Muscle of leg (tissue), 11 donors: ENCODE results near the gene SRRM4. TPM values are rescaled to one million over a fixed set of nuclear protein-coding genes. Genes with fewer than 3 reads are reported as not detected.

Source experiments
- DNase-seq: peaks from one replicate; pipeline ENCODE4 v3.0.0; 2013
- H3K27ac ChIP-seq: one replicate; pipeline ENCODE4 v1.5.1; 2013; ENCODE audit warnings: mild to moderate bottlenecking, low read length, control low read depth
- H3K27me3 ChIP-seq: one replicate; pipeline ENCODE4 v1.6.1; 2013; ENCODE audit warnings: low read length; ENCODE audit not compliant: control insufficient read depth, insufficient read depth
- H3K36me3 ChIP-seq: one replicate; pipeline ENCODE4 v1.6.1; 2013; ENCODE audit warnings: low read length; ENCODE audit not compliant: control insufficient read depth, insufficient read depth
- H3K4me1 ChIP-seq: one replicate; pipeline ENCODE4 v1.6.1; 2013; ENCODE audit warnings: low read length; ENCODE audit not compliant: control insufficient read depth, insufficient read depth
- H3K4me3 ChIP-seq: one replicate; pipeline ENCODE4 v1.5.1; 2013; ENCODE audit warnings: low read length, control low read depth
- H3K9me3 ChIP-seq: replicated peaks from 2 replicates; pipeline ENCODE4 v1.6.1; 2013; ENCODE audit warnings: low read depth, low read length; ENCODE audit not compliant: control insufficient read depth
- WGBS: methylation state at CpG from one replicate; pipeline ENCODE4 v1.1.5; 2013; ENCODE audit warnings: missing lambda C conversion rate; ENCODE audit not compliant: insufficient coverage; 5-methylcytosine and 5-hydroxymethylcytosine counted together
- polyA plus RNA-seq, 8 donors: library from polyadenylated mRNA; unstranded; fragments of 120-200 nt; gene quantifications; one replicate each; pipeline versions ENCODE4 v1.2.1 to v1.2.3, GENCODE V29; 2013; ENCODE audit warnings: inconsistent platforms in 1 of 8, low replicate concordance in 1 of 8; ENCODE audit not compliant: insufficient read length in 8 of 8, insufficient read depth in 1 of 8
- total RNA-seq: library from RNA; stranded (reverse); fragments of 120-200 nt; gene quantifications from one replicate; pipeline ENCODE4 v1.2.4, GENCODE V29; 2013

Gene SRRM4
- total and polyA plus RNA-seq, 9 donors = 0.13 to 0.44 (median 0.21) TPM

DNA sequence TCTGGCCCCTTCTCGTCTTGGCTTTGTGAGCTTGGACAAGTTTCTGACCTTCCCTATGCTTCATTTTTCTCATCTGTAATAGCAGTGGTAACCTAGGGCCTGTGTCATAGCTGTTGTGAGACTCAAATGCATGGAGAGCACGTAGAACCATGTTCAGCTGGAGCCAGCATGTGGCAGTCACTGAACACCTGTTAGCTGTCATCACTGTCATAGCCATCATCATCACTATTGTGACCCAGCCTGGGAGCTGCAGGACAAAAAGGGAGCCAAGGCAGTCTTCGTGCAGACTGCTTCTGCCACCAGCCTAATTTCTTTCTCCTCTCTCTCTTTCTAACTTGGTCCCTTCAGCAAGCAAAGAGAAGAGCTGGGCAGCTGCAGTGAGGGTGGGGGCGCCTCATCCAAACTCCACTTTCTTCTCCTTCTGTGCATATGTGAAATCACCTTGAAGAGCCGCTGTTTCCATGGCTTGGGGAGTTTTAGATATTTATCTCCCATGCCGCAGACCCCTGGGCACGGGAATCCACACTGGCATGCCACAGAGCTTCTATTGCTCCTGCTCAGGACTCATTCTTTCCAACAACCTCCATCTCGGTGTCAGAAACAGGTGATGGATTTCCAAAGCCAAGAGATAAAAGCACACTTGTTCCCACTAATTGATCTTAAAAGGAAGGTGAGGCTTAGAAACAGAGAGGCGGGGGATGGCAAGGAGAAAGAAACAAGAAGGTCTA is 87.0 kb downstream of the SRRM4 start:
- no CpG with 5 or more reads among the region's 9 CpGs for WGBS
- H3K4me3 ChIP-seq = no peak overlapping the region
- DNase-seq = peak; percentile 19

GRCh38 chr12:119069147-119069642 is 87.9 kb downstream of the SRRM4 start:
- Histone ChIP-seq H3K4me3 (no peak overlapping the region), H3K36me3 (no peaks in the 10 kb centered on the region), H3K4me1 (peaks cover 15% of the 10 kb centered on the region), H3K27me3 (no peaks in the 10 kb centered on the region), H3K9me3 (no peaks in the 10 kb centered on the region), H3K27ac (no peak overlapping the region)
- WGBS = 60% methylated on average over 4 of the region's 8 CpGs
- peak; percentile 11 for DNase-seq

More for the DNA sequence above, 87.0 kb downstream of the SRRM4 start:
- no peaks in the 10 kb centered on the region for H3K9me3 ChIP-seq
- H3K36me3 ChIP-seq = no peaks in the 10 kb centered on the region
- no peaks in the 10 kb centered on the region for H3K27me3 ChIP-seq
- peaks cover 15% of the 10 kb centered on the region for H3K4me1 ChIP-seq
- H3K27ac ChIP-seq = no peak overlapping the region

GRCh38 chr12:119071176-119071575 is 89.8 kb downstream of the SRRM4 start:
- H3K4me3 ChIP-seq = no peak overlapping the region
- 54% methylated on average over 2 of the region's 6 CpGs for WGBS
- no peaks in the 10 kb centered on the region for H3K27me3 ChIP-seq

GRCh38 chr12:119071638-119072231 is 90.4 kb downstream of the SRRM4 start:
- H3K27ac ChIP-seq = no peak overlapping the region
- no peaks in the 10 kb centered on the region for H3K9me3 ChIP-seq
- H3K4me3 ChIP-seq = no peak overlapping the region
- no peak for DNase-seq
- H3K27me3 ChIP-seq = no peaks in the 10 kb centered on the region
- 64% methylated on average over 3 of the region's 5 CpGs for WGBS
- H3K4me1 ChIP-seq = peaks cover 15% of the 10 kb centered on the region
- no peaks in the 10 kb centered on the region for H3K36me3 ChIP-seq

More at GRCh38 chr12:119071176-119071575, 89.8 kb downstream of the SRRM4 start:
- Histone ChIP-seq H3K4me1 (peaks cover 15% of the 10 kb centered on the region), H3K27ac (no peak overlapping the region), H3K36me3 (no peaks in the 10 kb centered on the region), H3K9me3 (no peaks in the 10 kb centered on the region)
- no peak for DNase-seq

DNA sequence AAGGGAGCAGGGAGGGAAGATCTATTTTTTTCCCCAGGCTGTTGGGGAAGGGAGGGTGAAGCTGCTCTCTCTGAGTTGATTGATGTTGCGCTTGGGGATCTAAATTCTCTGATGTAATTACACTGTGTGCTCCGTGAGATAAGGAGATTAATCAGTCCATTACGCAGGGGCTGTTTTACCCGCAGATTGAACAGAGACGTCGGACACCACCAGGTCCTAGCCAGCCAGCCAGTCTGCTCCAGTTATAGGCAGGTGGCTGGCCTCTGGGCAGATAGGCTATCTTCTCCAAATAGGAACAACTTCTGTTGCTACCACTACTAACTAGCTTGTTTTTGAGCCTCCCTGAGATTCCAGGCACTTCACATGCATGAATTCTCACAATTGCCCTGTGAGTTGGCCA is 91.1 kb downstream of the SRRM4 start:
- DNase-seq = no peak
- no peak overlapping the region for H3K27ac ChIP-seq
- WGBS = 47% methylated on average over 6 of the region's 6 CpGs
- no peak overlapping the region for H3K4me3 ChIP-seq
- H3K4me1 ChIP-seq = peaks cover 15% of the 10 kb centered on the region
- no peaks in the 10 kb centered on the region for H3K36me3 ChIP-seq
- H3K9me3 ChIP-seq = no peaks in the 10 kb centered on the region
- H3K27me3 ChIP-seq = no peaks in the 10 kb centered on the region

GRCh38 chr12:119075222-119075787 is 94.0 kb downstream of the SRRM4 start:
- no peak for DNase-seq
- H3K27me3 ChIP-seq = no peaks in the 10 kb centered on the region
- H3K4me1 ChIP-seq = no peaks in the 10 kb centered on the region
- no peaks in the 10 kb centered on the region for H3K36me3 ChIP-seq
- no peak overlapping the region for H3K4me3 ChIP-seq
- no peaks in the 10 kb centered on the region for H3K9me3 ChIP-seq
- 67% methylated on average over 2 of the region's 3 CpGs for WGBS
- H3K27ac ChIP-seq = no peak overlapping the region

GRCh38 chr12:119075918-119076317 is 94.6 kb downstream of the SRRM4 start:
- 100% methylated on average over 2 of the region's 2 CpGs for WGBS
- H3K27ac ChIP-seq = no peak overlapping the region
- no peak overlapping the region for H3K4me3 ChIP-seq
- no peaks in the 10 kb centered on the region for H3K27me3 ChIP-seq
- no peaks in the 10 kb centered on the region for H3K4me1 ChIP-seq
- H3K9me3 ChIP-seq = no peaks in the 10 kb centered on the region
- no peaks in the 10 kb centered on the region for H3K36me3 ChIP-seq
- no peak for DNase-seq

- no peak overlapping the region for H3K4me3 ChIP-seq
- peaks cover 3% of the 10 kb centered on the region for H3K4me1 ChIP-seq
- H3K27ac ChIP-seq = no peak overlapping the region
- H3K27me3 ChIP-seq = no peaks in the 10 kb centered on the region
- no CpG with 5 or more reads among the region's 8 CpGs for WGBS
- no peak for DNase-seq
- no peaks in the 10 kb centered on the region for H3K36me3 ChIP-seq
- no peaks in the 10 kb centered on the region for H3K9me3 ChIP-seq
Observed at GRCh38 chr12:119079530-119079929, 98.2 kb downstream of the SRRM4 start.

- no peak overlapping the region for H3K27ac ChIP-seq
- H3K4me1 ChIP-seq = peaks cover 3% of the 10 kb centered on the region
- no peaks in the 10 kb centered on the region for H3K36me3 ChIP-seq
- 47% methylated on average over 5 of the region's 7 CpGs for WGBS
- H3K9me3 ChIP-seq = no peaks in the 10 kb centered on the region
- no peak for DNase-seq
- no peak overlapping the region for H3K4me3 ChIP-seq
- H3K27me3 ChIP-seq = peaks cover 2% of the 10 kb centered on the region
Observed at GRCh38 chr12:119082016-119082415, 100.7 kb downstream of the SRRM4 start.

- 25% methylated on average over 4 of the region's 4 CpGs for WGBS
Observed at GRCh38 chr12:119082496-119082895, 101.2 kb downstream of the SRRM4 start.

More at GRCh38 chr12:119082496-119082895, 101.2 kb downstream of the SRRM4 start:
- H3K27ac ChIP-seq = no peak overlapping the region
- peaks cover 2% of the 10 kb centered on the region for H3K27me3 ChIP-seq
- H3K4me1 ChIP-seq = peaks cover 3% of the 10 kb centered on the region
- H3K4me3 ChIP-seq = no peak overlapping the region
- H3K36me3 ChIP-seq = no peaks in the 10 kb centered on the region
- no peaks in the 10 kb centered on the region for H3K9me3 ChIP-seq
- no peak for DNase-seq
